ENCODE results near the gene RFX3.

Gene RFX3

GRCh38 chr9:3508078-3508431, 17.7 kb downstream of the RFX3 start:
- peak overlapping the region; percentile 40 for H3K4me3 Mint-ChIP-seq
- H3K27me3 Mint-ChIP-seq = no peaks in the 10 kb centered on the region
- peaks cover 11% of the 10 kb centered on the region for H3K4me1 Mint-ChIP-seq (ENCODE audit: low read depth)
- H3K36me3 Mint-ChIP-seq (ENCODE audit: low read depth) = no peaks in the 10 kb centered on the region
- H3K27ac Mint-ChIP-seq = peak overlapping the region; percentile 80
- intact Hi-C loops (cut with micrococcal nuclease) = no loop called here
- no peaks in the 10 kb centered on the region for H3K9me3 Mint-ChIP-seq

- Mint-ChIP-seq H3K9me3 (no peaks in the 10 kb centered on the region), H3K27ac (peak overlapping the region; percentile 80), H3K27me3 (no peaks in the 10 kb centered on the region), H3K36me3 (ENCODE audit: low read depth) (no peaks in the 10 kb centered on the region), H3K4me3 (peak overlapping the region; percentile 37), H3K4me1 (ENCODE audit: low read depth) (peaks cover 11% of the 10 kb centered on the region)
- intact Hi-C loops (cut with micrococcal nuclease) = no loop called here
Observed at GRCh38 chr9:3507395-3508077, 18.3 kb downstream of the RFX3 start.

DNA sequence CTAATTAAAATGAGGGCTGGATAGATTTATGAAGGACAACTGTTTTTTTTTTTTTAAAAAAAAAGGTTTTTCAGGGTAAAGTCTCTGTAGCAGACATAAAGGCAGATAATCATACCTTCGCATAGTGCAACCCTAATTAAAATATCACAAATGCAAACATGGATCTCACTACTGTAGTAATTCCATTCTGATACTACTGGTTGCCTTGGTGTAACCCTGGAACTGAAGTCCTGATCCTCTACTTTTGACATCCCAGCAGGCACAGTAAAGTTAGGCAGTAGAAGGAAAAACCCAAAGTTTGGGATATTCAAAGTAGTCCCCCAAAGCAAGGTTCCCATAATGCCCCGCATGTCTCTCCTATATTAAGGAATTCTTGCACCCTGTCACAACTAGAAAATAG, 19.6 kb downstream of the RFX3 start:
- Mint-ChIP-seq H3K4me3 (no peak overlapping the region), H3K27me3 (no peaks in the 10 kb centered on the region), H3K36me3 (ENCODE audit: low read depth) (peaks cover 6% of the 10 kb centered on the region), H3K9me3 (no peaks in the 10 kb centered on the region), H3K4me1 (ENCODE audit: low read depth) (peaks cover 6% of the 10 kb centered on the region), H3K27ac (no peak overlapping the region)
- intact Hi-C loops (cut with micrococcal nuclease) = no loop called here

DNA sequence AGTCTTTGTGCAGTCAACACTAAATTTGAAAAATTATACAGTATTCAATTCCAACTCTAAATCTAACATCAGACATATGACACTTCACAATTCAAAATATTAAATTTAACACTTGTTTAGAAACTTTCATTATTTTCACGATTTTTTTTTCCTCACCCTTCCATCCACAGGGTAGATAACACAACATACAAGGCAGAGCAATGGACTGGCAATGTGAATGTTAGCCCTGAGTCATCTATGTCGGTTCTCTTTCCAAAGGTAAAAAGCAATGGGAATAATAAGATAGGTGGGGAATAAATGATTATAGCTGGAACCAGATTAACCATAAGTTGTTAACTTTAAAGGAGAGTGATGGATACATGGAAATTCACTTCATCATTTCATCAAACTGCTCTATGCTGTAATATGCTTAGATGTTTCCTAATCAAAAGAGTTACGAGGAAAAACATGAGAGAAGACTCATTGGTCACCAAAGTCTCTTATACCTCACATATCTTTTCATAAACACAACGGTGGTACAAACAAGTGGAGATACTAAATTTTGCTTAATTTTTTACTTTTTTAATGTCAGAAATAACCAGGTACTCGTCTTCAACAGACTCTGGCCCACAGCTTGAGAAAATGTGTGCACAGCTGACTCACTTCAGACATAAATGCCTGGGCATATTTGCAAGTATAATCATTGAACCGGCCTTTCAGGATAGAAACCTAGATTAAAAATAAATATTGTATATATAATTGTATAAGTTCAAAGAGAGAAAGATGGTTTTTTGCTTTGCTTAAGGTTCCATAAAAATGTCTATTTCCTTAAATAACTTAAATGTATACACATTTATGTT, 23.0 kb downstream of the RFX3 start:
- intact Hi-C loops (cut with micrococcal nuclease) = no loop called here
- H3K27ac Mint-ChIP-seq = no peak overlapping the region
- no peaks in the 10 kb centered on the region for H3K9me3 Mint-ChIP-seq
- H3K36me3 Mint-ChIP-seq (ENCODE audit: low read depth) = peaks cover 6% of the 10 kb centered on the region
- peaks cover 6% of the 10 kb centered on the region for H3K4me1 Mint-ChIP-seq (ENCODE audit: low read depth)
- no peaks in the 10 kb centered on the region for H3K27me3 Mint-ChIP-seq
- H3K4me3 Mint-ChIP-seq = no peak overlapping the region

DNA sequence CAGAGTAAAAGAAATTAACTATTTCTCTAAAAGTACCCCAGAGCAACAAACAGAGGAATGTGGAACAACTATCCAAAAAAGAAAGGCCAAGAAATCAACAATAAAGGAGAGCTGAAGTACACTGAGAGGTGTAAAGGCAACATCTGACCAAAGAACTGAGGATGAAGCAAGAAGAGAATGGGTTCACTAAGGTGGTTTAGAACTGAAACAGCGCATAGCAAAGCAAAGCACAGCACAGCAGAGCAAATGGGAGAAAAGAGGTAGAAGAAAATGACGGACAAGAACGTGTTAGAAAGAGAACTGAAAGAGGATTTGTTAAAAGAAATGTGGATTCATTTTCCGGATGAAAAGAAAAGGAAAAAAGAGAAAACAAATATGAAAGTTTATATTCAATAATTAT, 25.8 kb downstream of the RFX3 start:
- intact Hi-C loops (cut with micrococcal nuclease) = no loop called here
- H3K4me1 Mint-ChIP-seq (ENCODE audit: low read depth) = peaks cover 12% of the 10 kb centered on the region
- no peaks in the 10 kb centered on the region for H3K27me3 Mint-ChIP-seq
- H3K9me3 Mint-ChIP-seq = no peaks in the 10 kb centered on the region
- peaks cover 6% of the 10 kb centered on the region for H3K36me3 Mint-ChIP-seq (ENCODE audit: low read depth)
- no peak overlapping the region for H3K27ac Mint-ChIP-seq
- no peak overlapping the region for H3K4me3 Mint-ChIP-seq

GRCh38 chr9:3498691-3499090, 27.1 kb downstream of the RFX3 start:
- H3K36me3 Mint-ChIP-seq (ENCODE audit: low read depth) = peaks cover 6% of the 10 kb centered on the region
- no peaks in the 10 kb centered on the region for H3K27me3 Mint-ChIP-seq
- H3K4me1 Mint-ChIP-seq (ENCODE audit: low read depth) = peaks cover 12% of the 10 kb centered on the region
- intact Hi-C loops (cut with micrococcal nuclease) = no loop called here
- no peak overlapping the region for H3K4me3 Mint-ChIP-seq
- no peak overlapping the region for H3K27ac Mint-ChIP-seq
- H3K9me3 Mint-ChIP-seq = no peaks in the 10 kb centered on the region

- Mint-ChIP-seq H3K27me3 (no peaks in the 10 kb centered on the region), H3K4me3 (no peak overlapping the region), H3K4me1 (ENCODE audit: low read depth) (peaks cover 12% of the 10 kb centered on the region), H3K9me3 (no peaks in the 10 kb centered on the region), H3K27ac (no peak overlapping the region), H3K36me3 (ENCODE audit: low read depth) (peaks cover 6% of the 10 kb centered on the region)
- intact Hi-C loops (cut with micrococcal nuclease) = no loop called here
Observed at GRCh38 chr9:3497857-3498256, 27.9 kb downstream of the RFX3 start.

DNA sequence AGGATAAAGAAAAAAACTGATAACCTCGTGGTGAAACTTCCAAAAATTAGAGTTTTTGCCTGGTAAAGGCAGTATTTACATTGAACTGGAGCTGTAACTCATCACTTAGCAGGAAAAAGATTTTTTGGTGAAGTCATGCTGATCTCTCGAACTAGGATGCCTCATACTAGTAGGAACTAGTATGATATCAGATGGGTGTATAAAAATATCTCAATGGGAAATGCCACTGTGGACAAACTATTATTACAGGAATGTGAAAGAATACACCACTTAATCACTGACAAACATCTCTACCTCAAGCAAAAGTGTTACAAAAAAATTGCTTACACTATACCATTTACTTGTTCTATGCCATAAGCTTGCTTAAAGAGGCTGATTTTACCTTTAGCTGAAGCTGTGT, 28.4 kb downstream of the RFX3 start:
- Mint-ChIP-seq H3K4me1 (ENCODE audit: low read depth) (peaks cover 12% of the 10 kb centered on the region), H3K4me3 (no peak overlapping the region), H3K27ac (no peak overlapping the region), H3K9me3 (no peaks in the 10 kb centered on the region), H3K27me3 (no peaks in the 10 kb centered on the region), H3K36me3 (ENCODE audit: low read depth) (peaks cover 6% of the 10 kb centered on the region)
- intact Hi-C loops (cut with micrococcal nuclease) = no loop called here

DNA sequence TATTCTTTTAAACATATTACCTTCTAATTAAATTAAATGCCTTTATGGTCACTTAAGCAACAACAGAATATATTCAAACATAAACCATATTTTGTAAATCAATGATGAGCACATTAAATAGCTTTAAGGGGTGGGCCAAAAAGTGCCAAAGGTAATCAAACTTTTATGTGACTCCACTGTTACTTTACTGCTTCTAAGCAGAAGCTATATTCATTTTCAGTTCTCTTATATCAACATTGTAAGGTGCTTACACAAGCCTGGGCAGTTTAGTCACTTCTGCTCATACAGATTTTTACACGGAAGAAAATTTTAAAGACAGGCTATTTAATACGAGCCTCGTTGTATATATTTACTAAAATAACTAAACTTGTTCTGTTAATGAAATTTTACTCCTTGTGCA, 29.9 kb downstream of the RFX3 start:
- intact Hi-C loops (cut with micrococcal nuclease) = no loop called here
- H3K36me3 Mint-ChIP-seq (ENCODE audit: low read depth) = no peaks in the 10 kb centered on the region
- no peaks in the 10 kb centered on the region for H3K9me3 Mint-ChIP-seq
- H3K4me3 Mint-ChIP-seq = no peak overlapping the region
- no peak overlapping the region for H3K27ac Mint-ChIP-seq
- H3K4me1 Mint-ChIP-seq (ENCODE audit: low read depth) = peaks cover 12% of the 10 kb centered on the region
- no peaks in the 10 kb centered on the region for H3K27me3 Mint-ChIP-seq

- H3K27ac Mint-ChIP-seq = no peak overlapping the region
- intact Hi-C loops (cut with micrococcal nuclease) = no loop called here
- no peaks in the 10 kb centered on the region for H3K27me3 Mint-ChIP-seq
- H3K36me3 Mint-ChIP-seq (ENCODE audit: low read depth) = no peaks in the 10 kb centered on the region
- peaks cover 6% of the 10 kb centered on the region for H3K4me1 Mint-ChIP-seq (ENCODE audit: low read depth)
- no peak overlapping the region for H3K4me3 Mint-ChIP-seq
- H3K9me3 Mint-ChIP-seq = no peaks in the 10 kb centered on the region
Observed at GRCh38 chr9:3492214-3492613, 33.6 kb downstream of the RFX3 start.

GRCh38 chr9:3491450-3491849, 34.4 kb downstream of the RFX3 start:
- no peak overlapping the region for H3K4me3 Mint-ChIP-seq
- H3K27ac Mint-ChIP-seq = no peak overlapping the region
- intact Hi-C loops (cut with micrococcal nuclease) = no loop called here
- no peaks in the 10 kb centered on the region for H3K27me3 Mint-ChIP-seq
- no peaks in the 10 kb centered on the region for H3K36me3 Mint-ChIP-seq (ENCODE audit: low read depth)
- H3K4me1 Mint-ChIP-seq (ENCODE audit: low read depth) = peaks cover 4% of the 10 kb centered on the region
- no peaks in the 10 kb centered on the region for H3K9me3 Mint-ChIP-seq

DNA sequence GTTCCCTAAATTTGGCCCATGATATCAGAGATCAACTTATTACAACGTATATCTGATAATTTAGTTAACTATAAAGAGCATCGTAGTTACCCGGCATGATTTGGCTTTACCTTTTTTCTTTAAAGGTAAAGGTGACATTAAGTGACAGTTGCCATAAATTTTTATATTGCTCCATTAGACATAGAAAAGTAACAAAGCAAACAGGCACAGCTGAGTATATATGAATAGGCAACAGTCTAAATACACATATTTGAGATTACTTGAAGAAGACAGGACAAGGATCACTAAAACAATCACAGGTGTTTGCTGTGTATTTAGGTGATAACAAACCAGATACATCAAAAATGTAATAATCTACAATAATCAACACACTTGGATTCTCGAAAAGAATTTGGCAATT, 34.8 kb downstream of the RFX3 start:
- no peaks in the 10 kb centered on the region for H3K9me3 Mint-ChIP-seq
- no peaks in the 10 kb centered on the region for H3K4me1 Mint-ChIP-seq (ENCODE audit: low read depth)
- no peak overlapping the region for H3K4me3 Mint-ChIP-seq
- intact Hi-C loops (cut with micrococcal nuclease) = no loop called here
- H3K36me3 Mint-ChIP-seq (ENCODE audit: low read depth) = no peaks in the 10 kb centered on the region
- H3K27me3 Mint-ChIP-seq = no peaks in the 10 kb centered on the region
- H3K27ac Mint-ChIP-seq = no peak overlapping the region

- Mint-ChIP-seq H3K9me3 (peaks cover 10% of the 10 kb centered on the region), H3K27ac (no peak overlapping the region), H3K27me3 (no peaks in the 10 kb centered on the region), H3K36me3 (ENCODE audit: low read depth) (peaks cover 17% of the 10 kb centered on the region), H3K4me1 (ENCODE audit: low read depth) (peaks cover 8% of the 10 kb centered on the region), H3K4me3 (no peak overlapping the region)
- intact Hi-C loops (cut with micrococcal nuclease) = no loop called here
Observed at GRCh38 chr9:3482578-3482977, 43.2 kb downstream of the RFX3 start.

DNA sequence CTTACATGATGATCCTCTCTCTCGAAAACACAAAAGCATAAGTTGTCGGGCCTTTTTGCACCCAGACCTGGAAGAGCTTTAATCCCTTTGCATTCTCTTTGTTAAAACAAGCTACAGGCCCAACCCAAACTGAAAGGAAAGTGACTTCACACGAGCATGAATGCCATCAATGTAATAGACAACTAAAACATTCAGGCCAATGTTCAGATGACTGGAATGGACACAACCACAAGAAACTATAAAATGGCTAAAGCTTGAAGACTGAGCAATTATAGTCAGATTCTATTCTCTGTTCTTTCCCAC, 45.5 kb downstream of the RFX3 start:
- no peak overlapping the region for H3K4me3 Mint-ChIP-seq

More for the DNA sequence above, 45.5 kb downstream of the RFX3 start:
- H3K27me3 Mint-ChIP-seq = no peaks in the 10 kb centered on the region
- peaks cover 22% of the 10 kb centered on the region for H3K36me3 Mint-ChIP-seq (ENCODE audit: low read depth)
- H3K9me3 Mint-ChIP-seq = peaks cover 14% of the 10 kb centered on the region
- intact Hi-C loops (cut with micrococcal nuclease) = no loop called here
- peaks cover 14% of the 10 kb centered on the region for H3K4me1 Mint-ChIP-seq (ENCODE audit: low read depth)
- H3K27ac Mint-ChIP-seq = no peak overlapping the region

Data from dendritic cell treated with granulocyte-macrophage colony-stimulating factor and Interleukin-4, amounts not matched to agents 40 ng/mL and 50 ng/mL, for 4 days (primary cell).